GM12878 (cell line): ENCODE measurements around the gene FAS. TPM values are rescaled to one million over a fixed set of nuclear protein-coding genes. Genes with fewer than 3 reads are reported as not detected.

Experiments used
- ATAC-seq: fragments of 200-7000 bp; cut with Tn5 transposase; 3 replicates; pipeline ENCODE4 v1.9.1; 2020; ENCODE audit warnings: mild to moderate bottlenecking, moderate library complexity
- BruUV-seq: library from RNA; stranded (reverse); fragments of 400-500 nt; replicated peaks from 2 replicates; lab custom pipeline; 2021; lab: Mats Ljungman, UMichigan
- CTCF ChIA-PET: fragments of 300-600 bp; sonication (Branson Sonifier 250); formaldehyde crosslinking; extraction: SDS; loops from one replicate; lab custom pipeline; 2021; ENCODE audit warnings: inconsistent platforms; lab: Yijun Ruan, JAX
- POLR2A ChIA-PET: fragments of 350-600 bp; formaldehyde crosslinking; extraction: SDS; loops from one replicate; lab custom pipeline; 2021; ENCODE audit warnings: inconsistent platforms; lab: Charles Lee
- RAD21 ChIA-PET: fragments of 300-600 bp; sonication (Branson Sonifier 250); formaldehyde crosslinking; loops from one replicate; lab custom pipeline; 2023; ENCODE audit warnings: antibody characterized with exemption; ENCODE audit not compliant: unreplicated experiment; lab: Charles Lee
- SMC1A ChIA-PET: fragments of 300-600 bp; sonication (Branson Sonifier 250); formaldehyde crosslinking; loops from one replicate; lab custom pipeline; 2023; ENCODE audit not compliant: unreplicated experiment, uncharacterized antibody; lab: Charles Lee
- DNase-seq: peaks from one replicate; pipeline ENCODE4 v3.0.0-alpha.2; 2011; ENCODE audit warnings: low read depth, low spot score
- FAIRE-seq: peaks from 3 replicates; lab custom pipeline; 2011; peaks lifted over from hg19 to GRCh38; lab: Jason Lieb, UNC
- H2AFZ ChIP-seq: 2 replicates; pipeline ENCODE4 v1.6.0; 2011; ENCODE audit warnings: low read depth, low read length, control low read depth; ENCODE audit not compliant: control insufficient read depth
- H3K27ac ChIP-seq: 2 replicates; pipeline ENCODE4 v1.5.1; 2011; ENCODE audit warnings: control low read depth; ENCODE audit not compliant: control insufficient read depth, insufficient read depth
- H3K27me3 ChIP-seq, 2 experiments: replicated peaks in 1 of 2; 2 replicates each; pipeline versions ENCODE4 v1.6.0 to v1.6.1; 2011; ENCODE audit warnings: low read length in 1 of 2; ENCODE audit not compliant: control insufficient read depth in 2 of 2, insufficient read depth in 2 of 2
- H3K36me3 ChIP-seq, 2 experiments: 2 replicates each; pipeline ENCODE4 v1.5.1; 2011; ENCODE audit warnings: low read length in 1 of 2; ENCODE audit not compliant: control insufficient read depth in 2 of 2, insufficient read depth in 2 of 2
- H3K4me1 ChIP-seq: 2 replicates; pipeline ENCODE4 v1.6.1; 2011; ENCODE audit warnings: mild to moderate bottlenecking, low read length, moderate library complexity, mixed read lengths; ENCODE audit not compliant: control insufficient read depth, insufficient read depth
- H3K4me2 ChIP-seq: 2 replicates; pipeline ENCODE4 v1.6.0; 2011; ENCODE audit warnings: control low read depth; ENCODE audit not compliant: control insufficient read depth, insufficient read depth
- H3K4me3 ChIP-seq: fragments of 200-600 bp; sonication (generic); 2 replicates; pipeline ENCODE4 v1.5.1; 2016
- H3K79me2 ChIP-seq: 2 replicates; pipeline ENCODE4 v1.6.0; 2011; ENCODE audit warnings: low read length; ENCODE audit not compliant: control insufficient read depth, insufficient read depth
- H3K9ac ChIP-seq: 2 replicates; pipeline ENCODE4 v1.8.0; 2011; ENCODE audit warnings: low read length, control low read depth, mixed read lengths; ENCODE audit not compliant: control insufficient read depth, insufficient read depth
- H3K9me3 ChIP-seq: replicated peaks from 3 replicates; pipeline ENCODE4 v1.5.1; 2011; ENCODE audit warnings: mild to moderate bottlenecking, low read length; ENCODE audit not compliant: control insufficient read depth, insufficient read depth
- H4K20me1 ChIP-seq: 2 replicates; pipeline ENCODE4 v1.6.0; 2011; ENCODE audit not compliant: control insufficient read depth, insufficient read depth
- BCL3 ChIP-seq: IDR thresholded peaks from 2 replicates; pipeline ENCODE4 v1.6.1; 2011; ENCODE audit warnings: borderline replicate concordance, low read depth, mild to moderate bottlenecking, moderate library complexity, low read length; ENCODE audit not compliant: insufficient read depth, poor library complexity, severe bottlenecking
- CBX5 ChIP-seq: sonication (generic); IDR thresholded peaks from 2 replicates; pipeline ENCODE4 v1.6.1; 2016; ENCODE audit warnings: low read depth, moderate library complexity, mild to moderate bottlenecking, inconsistent platforms
- EP300 ChIP-seq, 2 experiments: fragments of 150-350 bp in 1 of 2; IDR thresholded peaks; 2 replicates each; pipeline ENCODE4 v1.6.1; 2011 to 2012; ENCODE audit warnings: low read depth in 2 of 2, low read length in 2 of 2, borderline replicate concordance in 1 of 2, improper control_type of control experiment in 1 of 2, inconsistent platforms in 1 of 2; ENCODE audit not compliant: control insufficient read depth in 1 of 2
- FOXM1 ChIP-seq: IDR thresholded peaks from 2 replicates; pipeline ENCODE4 v1.6.1; 2012; ENCODE audit warnings: low read depth, mild to moderate bottlenecking, inconsistent platforms, low read length, moderate library complexity
- GABPA ChIP-seq: IDR thresholded peaks from 2 replicates; pipeline ENCODE4 v1.6.1; 2014; ENCODE audit warnings: antibody characterized with exemption, low read depth, mild to moderate bottlenecking, inconsistent platforms
- GATAD2B ChIP-seq: fragments of 450-650 bp; conservative IDR thresholded peaks from 2 replicates; pipeline ENCODE4 v1.6.1; 2017; ENCODE audit warnings: low read depth, mild to moderate bottlenecking, moderate library complexity
- KDM1A ChIP-seq: fragments of 200-600 bp; sonication (generic); IDR thresholded peaks from 2 replicates; pipeline ENCODE4 v1.6.1; 2016; ENCODE audit warnings: borderline replicate concordance
- MEF2A ChIP-seq: IDR thresholded peaks from 2 replicates; pipeline ENCODE4 v1.6.1; 2011; ENCODE audit warnings: low read depth, mild to moderate bottlenecking, low read length, moderate library complexity; ENCODE audit not compliant: insufficient read depth
- NFIC ChIP-seq: IDR thresholded peaks from 2 replicates; pipeline ENCODE4 v1.6.1; 2012; ENCODE audit warnings: low read depth, mild to moderate bottlenecking, inconsistent platforms, low read length, moderate library complexity
- NR2C1 ChIP-seq: fragments of 450-650 bp; IDR thresholded peaks from 2 replicates; pipeline ENCODE4 v1.6.1; 2017; ENCODE audit warnings: antibody characterized with exemption, mild to moderate bottlenecking, moderate library complexity
- NR2F1 ChIP-seq: fragments of 450-650 bp; conservative IDR thresholded peaks from 2 replicates; pipeline ENCODE4 v1.6.1; 2017; ENCODE audit warnings: mild to moderate bottlenecking
- PAX8 ChIP-seq: fragments of 450-650 bp; IDR thresholded peaks from 2 replicates; pipeline ENCODE4 v1.6.1; 2017; ENCODE audit warnings: mild to moderate bottlenecking, moderate library complexity
- PML ChIP-seq: IDR thresholded peaks from 2 replicates; pipeline ENCODE4 v1.6.1; 2012; ENCODE audit warnings: low read length, inconsistent platforms
- RAD21 ChIP-seq: IDR thresholded peaks from 2 replicates; pipeline ENCODE4 v1.6.1; 2011; ENCODE audit warnings: mild to moderate bottlenecking, low read depth, low read length, moderate library complexity; ENCODE audit not compliant: insufficient read depth
- STAT1 ChIP-seq: fragments of 450-650 bp; conservative IDR thresholded peaks from 2 replicates; pipeline ENCODE4 v1.6.1; 2014; ENCODE audit warnings: antibody characterized with exemption, mild to moderate bottlenecking
- TAF1 ChIP-seq: IDR thresholded peaks from 2 replicates; pipeline ENCODE4 v1.6.1; 2011; ENCODE audit warnings: mild to moderate bottlenecking, low read depth, low read length, borderline replicate concordance
- TBL1XR1 ChIP-seq: IDR thresholded peaks from 2 replicates; pipeline ENCODE4 v1.6.1; 2012; ENCODE audit warnings: low read depth, low read length, improper control_type of control experiment
- ZNF207 ChIP-seq: fragments of 450-650 bp; IDR thresholded peaks from 2 replicates; pipeline ENCODE4 v1.6.1; 2014; ENCODE audit warnings: antibody characterized with exemption, mild to moderate bottlenecking, borderline replicate concordance
- ZNF384 ChIP-seq: IDR thresholded peaks from 2 replicates; pipeline ENCODE4 v1.6.1; 2012; ENCODE audit warnings: low read depth, mild to moderate bottlenecking, low read length, improper control_type of control experiment, borderline replicate concordance
- ZZZ3 ChIP-seq: IDR thresholded peaks from 2 replicates; pipeline ENCODE4 v1.6.1; 2011; ENCODE audit warnings: low read depth; ENCODE audit not compliant: control insufficient read depth, insufficient read length
- WGBS: methylation state at CpG from one replicate; pipeline ENCODE4 v1.1.6; 2016; ENCODE audit warnings: low lambda C conversion rate; ENCODE audit not compliant: insufficient replicate concordance, insufficient coverage; ENCODE audit errors: missing lambda C conversion rate; 5-methylcytosine and 5-hydroxymethylcytosine counted together
- in situ Hi-C: fragments of 300-500 bp; cut with MboI; formaldehyde crosslinking; loops from 9 replicates; pipeline ENCODE4 v1.14.3; 2018; ENCODE audit warnings: mixed read lengths
- intact Hi-C: fragments of 100-400 bp; cut with micrococcal nuclease; formaldehyde crosslinking; loops from one replicate; pipeline ENCODE4 v1.14.2; 2022; ENCODE audit not compliant: unreplicated experiment
- polyA plus RNA-seq, 11 experiments: library from polyadenylated mRNA; depleted of rRNA in 4 of 11; unstranded in 6 of 11; stranded (reverse) in 5 of 11; fragments of >200 nt; fragmentation: Nextera tagmentation in 4 of 11; fragmentation: Illumina TruSeq in 1 of 11; extraction: Ambion mirVana in 4 of 11; extraction: Trizol in 1 of 11; gene quantifications; 1 replicate in 1 of 11; 2 replicates in 10 of 11; pipeline versions ENCODE4 v1.2.1 to v1.2.3, GENCODE V29; 2011 to 2016; ENCODE audit warnings: inconsistent platforms in 2 of 11, missing spikeins in 2 of 11, low read depth in 1 of 11
- total RNA-seq, 4 experiments: library from RNA; depleted of rRNA in 3 of 4; stranded (reverse); fragments of >200 nt in 3 of 4; fragmentation: Illumina TruSeq in 1 of 4; extraction: Trizol in 1 of 4; gene quantifications; 2 replicates each; pipeline versions ENCODE4 v1.2.1 to v1.2.3, GENCODE V29; 2013 to 2021
- TF ChIP-seq, protein P1 (sequence below): IDR thresholded peaks from 2 replicates; pipeline ENCODE4 v1.6.1; 2012; ENCODE audit warnings: low read depth, low read length, improper control_type of control experiment
- TF ChIP-seq, protein P2 (sequence below): fragments of 450-650 bp; IDR thresholded peaks from 2 replicates; pipeline ENCODE4 v1.6.1; 2017; ENCODE audit warnings: borderline replicate concordance

Gene FAS
- total and polyA plus RNA-seq, 10 of the 15 experiments (the other 5 are each of a cell fraction or from before 2014, with no cell fraction given) = 50.1 to 147 (median 69.9) TPM

GRCh38 chr10:88944813-88945212 lies 45.8 kb upstream of the FAS start:
- H3K4me1 ChIP-seq = peaks cover 4% of the 10 kb centered on the region
- SMC1A ChIA-PET = interaction anchor here (0.8 to 5.2 kb wide), 23 partner anchors 8 to 425 kb away, joined by 3 to 28 read pairs (median 4); partner anchors contain the start of gene FAS
- CTCF ChIA-PET = interaction anchor here (1.0 to 5.3 kb wide), 12 partner anchors 8 to 299 kb away, joined by 3 to 42 read pairs (median 8); no protein-coding TSS in a partner anchor
- H3K27ac ChIP-seq = 0 out of 2 replicates have a peak overlapping the region, but pooled peaks have one; percentile 45
- no peak overlapping the region for H3K9ac ChIP-seq
- no peaks in the 10 kb centered on the region for H3K9me3 ChIP-seq
- no peak for DNase-seq
- 0% methylated on average over 3 of the region's 3 CpGs for WGBS
- in situ Hi-C loops (no loop called here), intact Hi-C loops (no loop called here)
- no TSS peak for BruUV-seq
- peak; percentile 91 for ATAC-seq
- no peak overlapping the region for H2AFZ ChIP-seq
- RAD21 ChIA-PET = interaction anchor here (0.9 to 3.6 kb wide), 9 partner anchors 9 to 265 kb away, joined by 3 to 21 read pairs (median 5); partner anchors contain the start of gene FAS
- POLR2A ChIA-PET = interaction anchor here (1.0 kb wide), 1 partner anchor 46 kb away, joined by 3 read pairs; no protein-coding TSS in a partner anchor
- H3K79me2 ChIP-seq = no peaks in the 10 kb centered on the region
- H3K4me3 ChIP-seq = no peak overlapping the region
- FAIRE-seq = peak; percentile 83
- no peaks in the 10 kb centered on the region for H4K20me1 ChIP-seq
- H3K27me3 ChIP-seq = no peaks in the 10 kb centered on the region
- peak overlapping the region; percentile 15 for H3K4me2 ChIP-seq
- no peaks in the 10 kb centered on the region; a peak in 1 of 4 replicates for H3K36me3 ChIP-seq
- TF ChIP-seq NR2F1 (no peak), RAD21 (no peak), ZNF207 (no peak), TAF1 (no peak), GABPA (no peak), BCL3 (no peak), MEF2A (peak; percentile 37; the same call in 1 of the 2 replicates), PAX8 (no peak), PML (no peak), CBX5 (peak; percentile 74; the same call in 1 of the 2 replicates), FOXM1 (0 out of 2 replicates have a peak, but pooled peaks have one; percentile 34), EP300 (IDR thresholded peaks at IDR 0.05; ENCODE audit: borderline replicate concordance in 1 of 2, control insufficient read depth in 1 of 2, low read depth in 2 of 2, low read length in 2 of 2) (peak in 1 of 2 experiments; percentile 38; a peak in 1 of 4 replicates), STAT1 (no peak), GATAD2B (no peak), ZNF384 (no peak), KDM1A (no peak), TBL1XR1 (peak; percentile 45; the same call in 1 of the 2 replicates), NFIC (peak; percentile 71), NR2C1 (no peak), ZZZ3 (no peak)
- TF ChIP-seq, protein P1, sequence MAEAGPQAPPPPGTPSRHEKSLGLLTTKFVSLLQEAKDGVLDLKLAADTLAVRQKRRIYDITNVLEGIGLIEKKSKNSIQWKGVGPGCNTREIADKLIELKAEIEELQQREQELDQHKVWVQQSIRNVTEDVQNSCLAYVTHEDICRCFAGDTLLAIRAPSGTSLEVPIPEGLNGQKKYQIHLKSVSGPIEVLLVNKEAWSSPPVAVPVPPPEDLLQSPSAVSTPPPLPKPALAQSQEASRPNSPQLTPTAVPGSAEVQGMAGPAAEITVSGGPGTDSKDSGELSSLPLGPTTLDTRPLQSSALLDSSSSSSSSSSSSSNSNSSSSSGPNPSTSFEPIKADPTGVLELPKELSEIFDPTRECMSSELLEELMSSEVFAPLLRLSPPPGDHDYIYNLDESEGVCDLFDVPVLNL = no peak
- TF ChIP-seq, protein P2, sequence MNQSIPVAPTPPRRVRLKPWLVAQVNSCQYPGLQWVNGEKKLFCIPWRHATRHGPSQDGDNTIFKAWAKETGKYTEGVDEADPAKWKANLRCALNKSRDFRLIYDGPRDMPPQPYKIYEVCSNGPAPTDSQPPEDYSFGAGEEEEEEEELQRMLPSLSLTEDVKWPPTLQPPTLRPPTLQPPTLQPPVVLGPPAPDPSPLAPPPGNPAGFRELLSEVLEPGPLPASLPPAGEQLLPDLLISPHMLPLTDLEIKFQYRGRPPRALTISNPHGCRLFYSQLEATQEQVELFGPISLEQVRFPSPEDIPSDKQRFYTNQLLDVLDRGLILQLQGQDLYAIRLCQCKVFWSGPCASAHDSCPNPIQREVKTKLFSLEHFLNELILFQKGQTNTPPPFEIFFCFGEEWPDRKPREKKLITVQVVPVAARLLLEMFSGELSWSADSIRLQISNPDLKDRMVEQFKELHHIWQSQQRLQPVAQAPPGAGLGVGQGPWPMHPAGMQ = no peak
